HG02678 (cell line): ENCODE data around the gene TSPAN6.

Experiments used
- ATAC-seq: cut with Tn5 transposase; IDR thresholded peaks from one replicate; pipeline ENCODE4 v1.9.1; 2021; ENCODE audit warnings: mild to moderate bottlenecking, moderate library complexity; ENCODE audit not compliant: unreplicated experiment

The TSPAN6 gene

DNA sequence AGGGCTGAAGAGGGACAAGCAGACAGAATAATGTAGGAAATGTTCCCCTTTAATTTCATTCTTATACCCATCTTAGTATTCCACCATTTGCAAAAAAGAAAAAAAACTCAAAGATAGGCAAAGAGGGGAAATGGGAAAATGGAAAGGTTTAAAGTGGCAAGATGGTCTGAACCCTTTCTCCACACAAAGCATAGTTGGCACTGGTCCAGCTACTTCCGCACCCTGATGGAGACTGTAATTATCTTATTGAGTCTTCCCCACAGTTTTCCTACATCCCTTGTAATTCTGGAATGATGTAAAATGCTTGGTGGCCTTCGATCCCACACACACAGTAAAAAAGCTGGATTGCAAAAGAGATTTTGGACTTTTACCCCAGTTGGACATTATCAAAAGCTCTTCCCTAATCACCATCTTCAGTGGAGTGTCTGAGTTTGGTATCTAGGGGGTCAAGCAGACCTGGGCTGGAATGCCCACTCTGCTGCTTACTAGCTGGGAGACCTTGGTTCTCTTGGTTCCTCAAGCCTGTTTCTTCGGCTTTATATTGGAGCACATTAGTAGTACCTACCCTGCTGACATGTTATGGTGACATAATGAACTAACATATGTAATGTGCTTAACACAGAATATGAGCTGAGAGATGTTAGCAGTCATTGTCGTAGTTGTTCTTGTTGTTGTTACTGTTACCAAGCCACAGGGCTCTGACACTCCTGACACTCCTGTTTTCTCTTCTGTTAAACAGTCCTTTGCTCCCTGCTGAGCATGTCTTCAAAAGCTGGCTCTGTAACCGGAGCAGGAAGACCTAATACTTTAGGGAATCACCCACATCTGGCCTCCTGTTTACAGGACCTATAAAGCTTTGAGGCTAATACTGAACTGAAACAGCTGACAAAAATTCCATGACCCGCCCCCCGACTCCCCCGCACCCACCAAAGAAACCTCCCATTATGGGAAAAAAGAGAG is 12.1 kb upstream of the TSPAN6 start:
- ATAC-seq: no peak

DNA sequence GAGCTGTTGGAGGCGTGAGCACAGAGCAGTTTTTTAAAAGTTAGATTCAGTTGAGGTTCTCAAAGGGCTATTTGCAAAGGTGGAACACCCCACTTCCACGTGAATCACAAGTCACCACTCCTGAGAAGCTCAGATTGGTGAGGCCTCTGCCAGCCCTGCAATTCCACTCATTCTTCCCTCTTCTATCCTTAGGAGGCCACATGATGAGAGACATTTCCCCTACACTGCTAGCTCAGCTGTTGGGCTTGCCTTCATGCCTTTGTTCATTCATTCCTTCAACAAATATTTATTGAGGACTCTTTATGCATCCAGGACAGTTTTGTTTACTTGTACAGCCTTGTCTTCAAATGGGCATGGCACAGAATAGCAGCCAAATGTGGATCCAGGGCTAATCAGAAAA is 11.1 kb upstream of the TSPAN6 start:
- ATAC-seq: no peak

DNA sequence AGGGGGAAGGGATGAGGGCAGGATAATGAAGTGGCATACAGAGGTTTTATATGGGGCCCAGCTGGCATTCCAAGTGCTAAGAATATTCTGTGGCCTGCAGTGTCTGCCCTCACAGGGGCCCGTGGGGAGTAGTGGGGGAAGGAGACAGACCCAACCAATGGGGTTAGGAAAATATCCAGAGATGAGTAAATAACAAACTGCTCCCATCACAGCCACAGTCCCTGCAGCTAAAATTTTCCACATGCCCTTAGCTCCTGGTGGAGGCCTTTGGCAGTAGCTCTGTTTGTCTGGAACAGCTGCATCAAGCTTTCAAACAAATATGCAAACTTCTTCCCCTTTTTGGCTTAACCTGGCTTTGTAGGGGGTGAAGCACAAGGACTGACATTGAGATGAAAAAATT is 10.5 kb upstream of the TSPAN6 start:
- ATAC-seq: no peak

DNA sequence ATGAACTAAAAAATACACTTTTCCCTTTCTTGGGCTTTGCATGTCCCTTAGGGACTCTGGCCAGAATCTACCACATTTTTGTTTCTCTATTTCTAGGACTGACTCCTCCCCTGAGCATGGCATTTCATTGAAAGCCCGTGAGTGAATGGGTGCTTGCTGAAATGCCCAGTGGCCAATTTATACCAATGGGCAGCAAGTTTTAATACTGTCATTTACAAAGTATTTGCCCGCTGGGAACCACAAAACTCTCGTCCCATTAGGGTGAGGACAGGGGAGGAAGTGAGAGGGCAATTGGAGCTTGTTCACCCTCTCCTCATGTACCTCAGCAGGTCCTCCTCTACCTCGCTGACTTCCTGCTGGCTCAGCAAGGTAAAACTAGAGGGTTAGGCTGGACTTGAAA is 8.5 kb upstream of the TSPAN6 start:
- no peak for ATAC-seq

DNA sequence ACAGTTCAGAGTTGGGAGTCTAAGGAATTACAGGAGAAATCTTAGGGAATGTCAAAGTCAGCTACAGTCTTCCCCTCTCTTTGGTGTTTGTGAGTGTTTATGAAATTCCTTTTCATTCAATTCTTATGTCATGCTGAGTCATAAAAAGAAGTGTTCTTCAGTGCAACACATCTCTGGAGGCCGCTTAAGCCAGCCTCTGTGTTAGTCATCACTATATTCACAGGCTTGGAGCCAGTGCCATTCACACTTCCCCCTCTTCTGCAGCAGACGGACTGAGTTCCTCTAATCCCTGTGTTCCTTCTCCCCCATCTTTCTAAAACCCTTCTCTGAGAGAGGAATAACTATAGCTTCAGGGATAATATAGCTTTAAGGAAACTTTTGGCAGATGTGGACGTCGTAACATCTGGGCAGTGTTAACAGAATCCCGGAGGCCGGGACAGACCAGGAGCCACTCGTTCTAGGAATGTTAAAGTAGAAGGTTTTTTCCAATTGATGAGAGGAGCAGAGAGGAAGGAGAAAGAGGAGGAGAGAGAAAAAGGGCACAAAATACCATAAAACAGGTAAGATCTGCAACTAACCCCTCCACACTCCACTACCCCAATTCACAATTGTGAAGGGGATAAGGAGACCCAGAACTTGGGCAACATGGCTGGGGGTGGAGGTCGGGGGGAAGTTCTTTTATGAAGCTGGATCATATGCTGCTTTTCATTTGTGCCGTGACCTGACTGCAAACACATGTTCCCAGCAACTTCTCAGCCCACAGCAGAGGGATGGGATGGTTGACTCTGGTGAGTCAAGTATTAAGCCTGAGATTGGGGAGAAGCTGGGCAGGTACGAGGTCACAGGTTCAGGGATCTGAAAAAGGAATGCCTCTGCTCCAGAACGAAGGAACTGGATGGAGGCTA is 7.6 kb upstream of the TSPAN6 start, which contains the start of gene SRPX2:
SRPX2 (plus strand) TSS at position 244 of the 905 bp plus-strand sequence. CDS start 2,124 bp downstream, outside the sequence.
- no peak for ATAC-seq

DNA sequence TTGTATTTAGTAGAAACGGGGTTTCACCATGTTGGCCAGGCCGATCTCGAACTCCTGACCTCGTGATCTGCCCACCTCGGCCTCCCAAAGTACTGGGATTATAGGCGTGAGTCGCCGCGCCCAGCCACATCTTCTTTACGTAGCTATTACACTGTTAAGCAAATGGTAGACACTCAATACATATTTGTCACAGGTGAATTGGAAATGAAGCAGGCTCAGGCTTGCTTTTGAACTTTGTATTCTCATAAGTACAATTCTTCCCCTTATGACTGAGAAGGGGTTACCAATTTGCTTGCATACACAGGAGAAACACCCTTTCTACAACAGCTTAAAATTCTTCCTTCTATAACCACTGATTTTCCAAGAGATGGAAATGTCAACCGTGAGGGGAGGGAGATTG is 6.6 kb upstream of the TSPAN6 start:
- no peak for ATAC-seq

DNA sequence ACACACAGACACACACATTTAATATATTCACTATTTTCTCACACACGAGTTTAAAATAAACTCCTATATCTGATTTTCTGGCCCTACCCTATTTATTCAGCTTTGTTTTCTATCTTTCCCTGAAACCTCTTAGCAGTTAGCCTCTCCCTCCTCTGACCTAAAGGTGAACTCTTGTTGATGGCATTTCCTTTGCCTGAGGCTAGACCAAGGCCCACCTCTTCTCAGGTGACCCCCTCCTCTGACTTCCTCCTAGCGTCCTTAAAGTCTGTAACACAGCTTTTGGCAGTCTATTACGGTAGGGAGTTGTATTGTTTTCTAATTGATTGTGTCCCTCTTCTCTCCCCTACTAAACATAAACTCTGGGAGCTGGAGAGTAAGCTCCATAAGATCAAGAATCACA is 5.7 kb upstream of the TSPAN6 start:
- ATAC-seq: no peak

DNA sequence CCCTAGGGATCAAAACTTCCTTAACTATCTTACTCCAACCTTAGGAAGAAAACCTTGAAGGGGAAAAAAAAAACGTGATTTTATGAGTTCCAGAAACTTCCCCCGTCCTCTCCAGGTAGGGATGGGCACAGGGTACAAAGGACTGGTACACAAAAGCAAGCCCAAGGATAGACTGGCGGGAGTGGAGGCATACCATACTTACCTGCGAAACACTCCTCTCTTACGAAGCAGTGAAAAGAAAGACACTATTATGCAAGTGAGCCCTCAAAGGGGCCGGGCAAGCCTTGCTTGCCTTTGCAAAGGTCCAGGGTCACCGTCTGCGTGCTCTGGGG is 651 bp downstream of the TSPAN6 start:
- no peak for ATAC-seq

DNA sequence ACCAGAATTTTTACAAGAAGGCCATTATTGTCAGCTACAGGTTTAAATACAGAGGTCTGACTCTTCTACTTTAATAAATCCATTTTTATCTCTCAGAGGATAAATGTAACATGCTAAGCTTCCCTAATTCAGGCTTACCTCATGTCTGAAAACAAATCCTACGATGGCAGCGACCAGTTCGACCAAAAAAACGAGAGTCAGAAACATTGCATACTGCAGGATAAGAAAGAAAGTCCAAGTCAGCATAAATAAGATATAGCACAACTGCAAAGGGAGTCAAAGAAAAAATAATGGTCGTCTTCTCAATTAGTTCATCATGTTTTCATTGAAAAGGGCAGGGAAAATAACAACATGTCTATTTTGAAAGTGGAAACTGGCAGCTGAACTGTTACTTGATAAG is 1.6 kb downstream of the TSPAN6 start:
- no peak for ATAC-seq

DNA sequence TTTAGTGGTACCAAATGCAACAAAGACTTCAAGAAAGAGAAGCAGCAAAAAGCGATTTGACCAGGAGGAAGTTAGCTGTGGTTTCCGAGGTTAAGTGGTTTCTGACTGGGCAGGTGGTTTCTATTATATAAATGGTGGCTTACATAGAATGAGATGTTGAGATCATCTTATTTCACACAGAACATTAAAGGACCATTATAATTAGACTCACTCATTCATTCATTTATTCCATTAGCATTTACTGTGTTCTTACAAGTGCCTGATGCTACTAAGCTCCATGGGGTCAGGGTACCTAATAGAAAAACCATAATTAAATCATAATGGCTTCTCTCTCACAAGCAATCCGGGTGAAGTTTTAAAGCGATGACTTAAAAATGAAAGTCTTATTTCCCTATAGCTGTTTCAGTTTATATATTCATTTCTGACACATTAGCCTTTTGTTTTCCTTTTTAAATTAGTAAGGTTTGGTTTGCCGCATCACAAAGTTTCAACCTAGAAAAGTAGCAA is 10.6 kb downstream of the TSPAN6 start:
- peak; percentile 93 for ATAC-seq

DNA sequence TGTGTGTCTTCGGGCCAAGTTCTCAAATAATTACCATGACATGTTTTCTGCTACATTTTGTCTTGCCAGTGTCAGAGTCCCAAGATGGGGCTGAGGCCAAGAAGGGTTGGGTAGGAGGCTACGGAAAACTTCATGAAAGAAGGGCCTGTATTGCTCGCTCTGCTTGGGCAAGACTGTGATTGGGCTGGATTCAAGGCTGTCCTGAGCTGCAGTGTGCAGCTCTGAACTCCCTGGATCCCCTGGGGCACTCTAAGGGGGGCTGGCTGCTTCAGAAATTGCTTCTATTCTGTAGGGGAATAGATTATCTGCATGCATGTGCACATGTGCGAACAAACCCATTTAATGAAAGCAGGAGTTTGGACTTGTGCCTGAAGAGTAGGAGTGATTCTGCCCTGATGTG is 13.6 kb downstream of the TSPAN6 start:
- ATAC-seq: no peak

DNA sequence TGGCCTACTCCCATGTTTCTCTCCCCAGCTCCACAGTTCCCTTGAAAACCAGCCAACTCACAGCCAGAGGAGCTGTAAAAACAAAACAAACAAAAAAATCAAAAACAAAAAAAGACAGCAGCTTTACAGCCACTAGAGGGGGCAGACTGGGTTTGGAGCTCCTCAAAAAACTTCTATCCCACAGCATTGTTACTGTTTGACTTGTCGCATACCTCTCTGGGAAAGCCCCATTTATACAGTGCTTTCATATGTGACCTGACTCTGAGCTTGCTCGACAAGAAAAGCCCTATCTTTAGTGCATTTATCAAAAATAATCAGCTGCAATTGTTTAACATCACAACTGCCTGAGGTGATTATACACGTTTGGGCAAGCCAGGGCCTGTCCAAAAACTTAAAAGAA is 21.6 kb downstream of the TSPAN6 start:
- ATAC-seq: peak; percentile 100

DNA sequence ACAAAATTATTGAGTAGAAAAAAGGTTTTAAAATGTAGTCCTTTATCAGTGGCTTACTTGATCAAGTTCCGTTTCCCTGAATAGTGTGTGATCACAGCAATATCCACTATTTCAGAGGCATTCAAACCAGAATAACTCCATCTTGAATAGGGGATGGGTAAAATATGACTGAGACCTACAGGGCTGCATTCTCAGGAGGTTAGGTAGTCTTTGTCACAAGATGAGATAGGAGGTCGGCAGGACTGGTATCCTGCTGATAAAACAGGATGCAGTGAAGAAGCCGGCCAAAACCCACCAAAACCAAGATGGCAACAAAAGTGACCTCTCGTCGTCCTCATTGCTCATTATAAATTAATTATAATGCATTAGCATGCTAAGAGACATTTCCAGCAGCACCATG is 24.7 kb downstream of the TSPAN6 start:
- ATAC-seq: no peak

DNA sequence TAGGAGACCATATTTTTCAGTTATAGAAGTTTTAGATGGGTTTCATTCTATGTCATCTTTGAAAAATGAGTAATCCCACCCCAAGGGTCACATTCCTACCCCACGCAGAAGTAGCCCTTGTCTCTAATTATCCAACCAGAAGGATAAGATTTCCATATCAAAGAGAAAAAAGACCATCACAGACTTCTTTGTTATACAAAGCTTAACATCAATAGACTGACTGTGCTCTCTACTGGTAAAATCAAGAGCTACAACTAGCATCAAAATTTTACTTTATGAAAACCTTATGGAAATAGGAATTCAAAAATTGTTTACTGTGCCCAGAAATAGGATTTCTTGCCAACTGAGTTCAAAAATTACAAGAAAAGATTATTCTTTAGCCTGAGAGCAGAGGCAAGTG is 27.0 kb downstream of the TSPAN6 start:
- no peak for ATAC-seq

DNA sequence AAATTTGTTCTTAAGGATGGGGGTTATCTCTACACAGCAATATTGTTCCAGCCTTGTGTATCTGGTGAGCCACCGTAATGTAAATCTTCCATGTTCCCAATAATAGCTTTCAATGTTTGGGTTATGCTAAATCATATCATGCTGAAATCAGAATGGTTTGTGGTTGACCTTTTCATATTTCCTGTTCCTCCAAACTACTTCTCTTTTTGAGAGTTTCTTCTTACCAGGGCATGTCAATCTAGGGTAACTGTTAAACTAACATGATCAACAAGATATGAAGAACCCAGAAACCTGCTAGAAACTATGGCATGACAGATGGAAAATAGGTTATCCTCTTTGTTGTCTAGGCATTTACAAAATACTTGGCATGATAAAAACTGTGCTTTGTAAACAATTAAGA is 29.9 kb downstream of the TSPAN6 start:
- no peak for ATAC-seq

DNA sequence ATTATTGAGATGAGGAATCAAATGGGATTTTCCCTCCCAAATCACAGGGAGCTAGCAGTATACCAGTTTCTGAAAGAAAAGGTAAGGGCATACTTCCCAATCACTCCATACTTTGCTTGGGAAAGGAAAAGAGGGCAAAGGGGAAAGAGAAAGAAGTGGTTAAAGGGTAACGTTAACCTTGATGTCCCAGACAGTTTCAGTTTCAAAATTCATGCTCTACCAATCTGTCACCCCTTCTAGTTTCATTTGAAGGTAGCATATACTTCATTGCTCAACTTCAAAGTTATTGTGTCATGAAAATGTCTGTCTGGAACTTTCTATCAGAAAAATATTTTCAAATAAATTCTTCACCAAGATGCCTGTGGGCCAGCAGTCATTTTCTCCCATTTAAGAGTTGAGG is 35.8 kb downstream of the TSPAN6 start:
- ATAC-seq: peak; percentile 67

DNA sequence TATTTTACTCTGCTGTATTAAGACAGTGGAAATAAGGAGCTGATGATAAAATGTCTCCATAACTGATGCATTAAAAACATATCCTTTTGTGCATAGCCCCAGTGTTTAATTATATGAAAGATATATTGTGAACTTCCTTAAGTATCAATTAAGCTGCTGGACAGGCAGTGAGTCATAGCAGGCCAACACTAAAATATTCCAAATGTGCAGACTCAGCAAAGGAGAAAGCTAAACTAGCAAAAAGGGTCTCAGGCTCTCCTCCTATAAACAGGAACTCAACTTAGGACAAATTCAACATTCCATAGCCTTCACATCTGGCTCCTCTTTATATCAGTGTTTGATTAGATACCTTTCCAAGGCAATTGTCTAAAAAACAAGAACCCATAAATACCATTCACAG is 36.3 kb downstream of the TSPAN6 start:
- no peak for ATAC-seq

DNA sequence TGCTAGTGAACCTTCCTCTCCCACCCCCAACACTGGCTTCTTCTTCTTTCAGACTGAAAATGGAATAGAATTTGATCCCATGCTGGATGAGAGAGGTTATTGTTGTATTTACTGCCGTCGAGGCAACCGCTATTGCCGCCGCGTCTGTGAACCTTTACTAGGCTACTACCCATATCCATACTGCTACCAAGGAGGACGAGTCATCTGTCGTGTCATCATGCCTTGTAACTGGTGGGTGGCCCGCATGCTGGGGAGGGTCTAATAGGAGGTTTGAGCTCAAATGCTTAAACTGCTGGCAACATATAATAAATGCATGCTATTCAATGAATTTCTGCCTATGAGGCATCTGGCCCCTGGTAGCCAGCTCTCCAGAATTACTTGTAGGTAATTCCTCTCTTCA is 37.1 kb downstream of the TSPAN6 start:
- ATAC-seq: no peak

DNA sequence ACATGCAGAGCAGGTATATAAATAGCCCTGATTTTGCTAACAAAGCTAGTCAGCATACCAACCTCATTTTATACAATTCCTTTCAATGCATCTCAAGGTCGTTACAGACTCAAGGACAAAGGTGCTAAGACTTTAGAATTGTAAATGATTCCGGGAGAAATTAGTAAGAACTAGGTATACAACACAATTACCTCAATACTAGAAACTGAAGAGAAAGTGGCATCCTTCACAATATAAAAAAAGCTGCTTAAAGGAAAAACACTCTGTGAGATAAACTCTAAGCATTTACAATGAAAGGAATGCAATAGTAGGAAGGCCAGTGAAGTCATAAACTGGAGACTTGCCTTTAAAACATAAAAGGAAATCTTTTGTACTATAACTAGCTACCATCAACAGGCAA is 40.0 kb downstream of the TSPAN6 start:
- no peak for ATAC-seq

DNA sequence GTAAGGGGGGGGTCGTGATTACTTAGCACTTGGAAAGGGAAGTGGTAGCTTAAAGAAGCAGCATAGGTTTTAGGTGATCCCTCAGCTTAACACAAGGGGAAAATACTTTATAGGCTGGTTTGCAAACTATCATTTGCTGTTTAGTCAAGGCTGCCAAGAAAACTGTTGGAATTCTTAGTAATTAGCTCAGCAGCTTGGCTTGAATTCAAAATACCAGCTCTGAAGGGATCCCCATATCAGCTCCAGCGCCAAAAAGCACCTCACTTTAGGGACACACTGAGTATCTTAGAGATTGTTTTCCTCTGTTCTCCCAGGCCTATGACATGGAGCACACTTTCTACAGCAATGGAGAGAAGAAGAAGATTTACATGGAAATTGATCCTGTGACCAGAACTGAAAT is 43.0 kb downstream of the TSPAN6 start:
- no peak for ATAC-seq

DNA sequence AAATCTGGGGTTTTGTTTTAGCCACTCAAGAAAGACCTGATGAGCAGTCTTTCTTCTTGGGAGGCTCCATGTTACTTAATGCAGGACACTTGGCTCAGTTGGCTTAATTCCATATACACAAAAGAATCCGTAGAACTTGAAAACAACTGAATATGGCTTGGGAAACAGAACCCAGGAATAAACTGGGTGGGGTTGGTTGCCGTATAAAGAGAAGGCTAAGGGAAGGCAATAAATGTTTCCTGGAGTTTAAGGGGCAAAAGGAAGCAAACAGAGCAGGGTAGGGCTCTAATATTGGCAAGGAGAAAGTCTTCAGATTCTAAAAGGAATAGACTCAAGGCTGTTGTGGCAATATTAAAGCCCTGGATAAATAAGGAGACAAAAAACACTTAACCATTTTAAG is 43.5 kb downstream of the TSPAN6 start:
- no peak for ATAC-seq
